Loucy (cell line): ENCODE results near the gene VAV3.

Source experiments
- H2AFZ ChIP-seq: fragments of 200-600 bp; sonication (generic); 2 replicates; pipeline ENCODE4 v1.6.0; 2016; ENCODE audit warnings: antibody characterized with exemption, mild to moderate bottlenecking, low read length, moderate library complexity
- H3F3A ChIP-seq: fragments of 200-600 bp; 2 replicates; pipeline ENCODE4 v1.6.0; 2016; ENCODE audit warnings: antibody characterized with exemption, low read depth, mild to moderate bottlenecking
- H3K27me3 ChIP-seq: fragments of 200-600 bp; sonication (generic); 2 replicates; pipeline ENCODE4 v1.6.1; 2014; ENCODE audit warnings: low read length, mild to moderate bottlenecking; ENCODE audit not compliant: insufficient read depth, poor library complexity, severe bottlenecking
- H3K36me3 ChIP-seq: fragments of 200-600 bp; sonication (generic); 2 replicates; pipeline ENCODE4 v1.6.1; 2016; ENCODE audit warnings: low read length; ENCODE audit not compliant: insufficient read depth
- H3K4me1 ChIP-seq: fragments of 200-600 bp; sonication (generic); 2 replicates; pipeline ENCODE4 v1.5.1; 2014; ENCODE audit warnings: low read length, mild to moderate bottlenecking; ENCODE audit not compliant: insufficient read depth, poor library complexity, severe bottlenecking
- H3K4me2 ChIP-seq: fragments of 200-600 bp; sonication (generic); 2 replicates; pipeline ENCODE4 v1.6.0; 2014; ENCODE audit warnings: antibody characterized with exemption, low read length, low read depth, mild to moderate bottlenecking; ENCODE audit not compliant: poor library complexity, severe bottlenecking
- H3K4me3 ChIP-seq: fragments of 200-600 bp; sonication (generic); 2 replicates; pipeline ENCODE4 v1.5.1; 2014; ENCODE audit warnings: low read length, mild to moderate bottlenecking, mixed read lengths; ENCODE audit not compliant: poor library complexity, severe bottlenecking
- H3K79me2 ChIP-seq: fragments of 200-600 bp; sonication (generic); 2 replicates; pipeline ENCODE4 v1.6.1; 2014; ENCODE audit warnings: low read length; ENCODE audit not compliant: insufficient read depth
- H3K9ac ChIP-seq: fragments of 200-600 bp; sonication (generic); 2 replicates; pipeline ENCODE4 v1.6.0; 2014; ENCODE audit warnings: mild to moderate bottlenecking, low read depth, low read length, moderate library complexity; ENCODE audit not compliant: poor library complexity, severe bottlenecking
- H3K9me2 ChIP-seq: fragments of 200-600 bp; sonication (generic); replicated peaks from 2 replicates; pipeline ENCODE4 v1.6.1; 2016; ENCODE audit warnings: low read depth, low read length, mixed read lengths
- H3K9me3 ChIP-seq: fragments of 200-600 bp; sonication (generic); 2 replicates; pipeline ENCODE4 v1.6.1; 2014; ENCODE audit warnings: mild to moderate bottlenecking, antibody characterized with exemption, low read length, low read depth; ENCODE audit not compliant: insufficient read depth
- H4K20me1 ChIP-seq: fragments of 200-600 bp; sonication (generic); 2 replicates; pipeline ENCODE4 v1.6.0; 2014; ENCODE audit warnings: antibody characterized with exemption, low read length, mild to moderate bottlenecking; ENCODE audit not compliant: insufficient read depth, poor library complexity, severe bottlenecking
- EZH2phosphoT487 ChIP-seq: fragments of 200-600 bp; IDR thresholded peaks from 2 replicates; pipeline ENCODE4 v1.6.1; 2018; ENCODE audit warnings: antibody characterized with exemption, mild to moderate bottlenecking, moderate library complexity, borderline replicate concordance
- TF ChIP-seq, protein P1 (sequence below): fragments of 200-600 bp; sonication (generic); conservative IDR thresholded peaks from 2 replicates; pipeline ENCODE4 v1.5.1; 2014; ENCODE audit warnings: mild to moderate bottlenecking, antibody characterized with exemption, low read length

VAV3 gene

DNA sequence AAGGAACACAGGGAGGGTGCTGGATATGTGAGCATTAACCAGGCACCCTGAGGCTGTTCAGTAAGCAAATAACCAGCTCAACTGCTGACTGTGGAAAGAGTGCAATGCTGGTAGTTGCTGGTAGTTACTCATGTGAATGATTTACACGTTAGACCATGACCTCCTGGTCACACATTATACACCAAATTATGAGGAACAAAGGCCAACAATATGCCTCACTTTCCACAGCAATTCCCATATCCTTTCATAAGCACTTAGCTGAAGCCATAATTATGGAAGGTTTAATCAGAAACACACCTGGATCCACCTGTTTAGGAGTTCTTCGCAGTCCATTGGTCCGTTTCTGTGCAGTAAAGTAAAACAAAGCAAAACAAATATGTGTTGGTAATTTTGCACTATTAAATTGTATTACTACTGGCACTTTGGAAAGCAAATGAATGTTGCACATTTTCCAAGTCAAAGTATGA lies 281.8 kb downstream of the VAV3 start:
- Histone ChIP-seq H3F3A (no peaks in the 10 kb centered on the region), H3K9me2 (no peaks in the 10 kb centered on the region), H3K4me1 (no peaks in the 10 kb centered on the region), H4K20me1 (no peaks in the 10 kb centered on the region), H3K36me3 (peaks cover 28% of the 10 kb centered on the region), H3K4me2 (no peak overlapping the region), H3K9ac (no peak overlapping the region), H2AFZ (no peak overlapping the region), H3K9me3 (no peaks in the 10 kb centered on the region), H3K79me2 (no peaks in the 10 kb centered on the region), H3K27me3 (no peaks in the 10 kb centered on the region), H3K4me3 (no peak overlapping the region)
- TF ChIP-seq EZH2phosphoT487: no peak
- TF ChIP-seq, protein P1, sequence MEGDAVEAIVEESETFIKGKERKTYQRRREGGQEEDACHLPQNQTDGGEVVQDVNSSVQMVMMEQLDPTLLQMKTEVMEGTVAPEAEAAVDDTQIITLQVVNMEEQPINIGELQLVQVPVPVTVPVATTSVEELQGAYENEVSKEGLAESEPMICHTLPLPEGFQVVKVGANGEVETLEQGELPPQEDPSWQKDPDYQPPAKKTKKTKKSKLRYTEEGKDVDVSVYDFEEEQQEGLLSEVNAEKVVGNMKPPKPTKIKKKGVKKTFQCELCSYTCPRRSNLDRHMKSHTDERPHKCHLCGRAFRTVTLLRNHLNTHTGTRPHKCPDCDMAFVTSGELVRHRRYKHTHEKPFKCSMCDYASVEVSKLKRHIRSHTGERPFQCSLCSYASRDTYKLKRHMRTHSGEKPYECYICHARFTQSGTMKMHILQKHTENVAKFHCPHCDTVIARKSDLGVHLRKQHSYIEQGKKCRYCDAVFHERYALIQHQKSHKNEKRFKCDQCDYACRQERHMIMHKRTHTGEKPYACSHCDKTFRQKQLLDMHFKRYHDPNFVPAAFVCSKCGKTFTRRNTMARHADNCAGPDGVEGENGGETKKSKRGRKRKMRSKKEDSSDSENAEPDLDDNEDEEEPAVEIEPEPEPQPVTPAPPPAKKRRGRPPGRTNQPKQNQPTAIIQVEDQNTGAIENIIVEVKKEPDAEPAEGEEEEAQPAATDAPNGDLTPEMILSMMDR: no peak

DNA sequence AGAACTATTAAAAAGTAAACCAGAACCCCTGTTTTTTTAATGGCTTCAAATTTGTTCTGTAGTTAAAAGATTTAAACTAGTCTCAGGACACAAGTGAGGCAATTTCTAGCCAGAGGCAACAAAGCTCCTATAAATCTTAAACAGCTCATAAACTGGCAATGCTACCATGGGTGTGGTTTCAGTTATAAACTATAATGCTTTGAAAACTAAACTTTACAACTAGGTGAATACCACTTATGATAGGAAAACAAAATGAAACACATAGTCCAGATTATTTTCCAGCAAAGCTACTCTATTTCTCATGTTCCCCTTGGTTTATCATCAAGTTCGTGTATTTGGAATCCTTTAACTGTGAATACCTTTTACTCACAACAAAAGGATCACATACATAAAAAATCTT lies 282.5 kb downstream of the VAV3 start:
- peaks cover 23% of the 10 kb centered on the region for H3K36me3 ChIP-seq
- no peaks in the 10 kb centered on the region for H3K27me3 ChIP-seq
- H3K4me3 ChIP-seq: no peak overlapping the region
- TF ChIP-seq, protein P1: no peak
- TF ChIP-seq EZH2phosphoT487: no peak
- no peaks in the 10 kb centered on the region for H4K20me1 ChIP-seq
- H3K4me2 ChIP-seq: no peak overlapping the region
- no peaks in the 10 kb centered on the region for H3F3A ChIP-seq
- no peak overlapping the region for H3K9ac ChIP-seq
- H3K4me1 ChIP-seq: no peaks in the 10 kb centered on the region
- H3K9me2 ChIP-seq: no peaks in the 10 kb centered on the region
- no peak overlapping the region for H2AFZ ChIP-seq
- no peaks in the 10 kb centered on the region for H3K79me2 ChIP-seq
- H3K9me3 ChIP-seq: no peaks in the 10 kb centered on the region

DNA sequence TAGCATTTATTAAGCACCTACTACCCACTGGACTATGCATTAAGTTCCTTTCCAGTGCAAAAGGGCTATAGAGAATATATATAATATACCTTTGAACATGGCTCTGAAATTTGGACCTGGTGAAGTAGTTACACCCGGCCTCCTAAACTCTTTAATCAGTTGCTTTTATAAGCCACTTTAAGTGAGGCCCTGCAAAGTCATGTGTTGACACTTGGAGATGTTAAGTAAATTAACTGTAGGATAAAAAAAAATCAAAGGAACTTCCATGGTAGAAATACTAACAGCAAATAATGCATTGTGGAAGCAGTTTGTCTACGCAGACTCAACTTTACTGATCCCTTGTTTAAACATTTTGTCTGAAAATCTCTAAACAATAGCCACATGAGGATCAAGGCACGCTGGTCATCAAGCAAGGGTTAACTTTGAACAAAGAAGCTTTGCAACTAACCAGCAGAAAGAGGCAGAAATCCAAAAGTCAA lies 283.9 kb downstream of the VAV3 start:
- peaks cover 32% of the 10 kb centered on the region for H3K36me3 ChIP-seq
- no peaks in the 10 kb centered on the region for H3K4me1 ChIP-seq
- no peaks in the 10 kb centered on the region for H4K20me1 ChIP-seq
- H3K27me3 ChIP-seq: no peaks in the 10 kb centered on the region
- no peak for TF ChIP-seq EZH2phosphoT487
- TF ChIP-seq, protein P1: no peak
- no peak overlapping the region for H3K4me3 ChIP-seq
- no peaks in the 10 kb centered on the region for H3K79me2 ChIP-seq
- no peaks in the 10 kb centered on the region for H3K9me2 ChIP-seq
- no peak overlapping the region for H3K9ac ChIP-seq
- H3F3A ChIP-seq: no peaks in the 10 kb centered on the region
- no peaks in the 10 kb centered on the region for H3K9me3 ChIP-seq
- no peak overlapping the region for H2AFZ ChIP-seq
- no peak overlapping the region for H3K4me2 ChIP-seq
